Brain microvascular endothelial cell (primary cell): Measurements from ENCODE around the gene TIMMDC1.

ENCODE experiments used
- DNase-seq: peaks from one replicate; pipeline ENCODE4 v3.0.0-alpha.2; 2020
- H3K27ac ChIP-seq: fragments of 250-450 bp; sonication (Bioruptor Pico); 2 replicates; pipeline ENCODE4 v1.5.1; 2020; ENCODE audit warnings: mild to moderate bottlenecking, moderate library complexity
- H3K27me3 ChIP-seq: fragments of 250-450 bp; sonication (Bioruptor Pico); replicated peaks from 2 replicates; pipeline ENCODE4 v1.5.1; 2020; ENCODE audit warnings: mild to moderate bottlenecking
- H3K36me3 ChIP-seq: fragments of 250-450 bp; sonication (Bioruptor Pico); replicated peaks from 2 replicates; pipeline ENCODE4 v1.5.1; 2020; ENCODE audit warnings: mild to moderate bottlenecking
- H3K4me3 ChIP-seq: 2 replicates; pipeline ENCODE4 v1.5.1; 2011; ENCODE audit warnings: low read depth, mild to moderate bottlenecking, control low read depth, low read length, moderate library complexity
- CTCF ChIP-seq: IDR thresholded peaks from 2 replicates; pipeline ENCODE4 v1.5.1; 2011; ENCODE audit warnings: low read depth, mild to moderate bottlenecking, moderate library complexity, low read length, control low read depth, inconsistent platforms; ENCODE audit errors: missing control alignments
- in situ Hi-C: cut with HindIII; loops from 2 replicates; pipeline ENCODE4 v1.10.0; 2017; ENCODE audit warnings: low sequenced_read_pairs, low pct_ligation_motif_present

Gene TIMMDC1

GRCh38 chr3:119517112-119517511 lies 18.8 kb downstream of the TIMMDC1 start:
- Histone ChIP-seq H3K27me3 (no peaks in the 10 kb centered on the region), H3K36me3 (peaks cover 15% of the 10 kb centered on the region), H3K4me3 (no peak overlapping the region), H3K27ac (no peak overlapping the region)
- in situ Hi-C loops, result no loop called here
- DNase-seq, result no peak
- no peak for TF ChIP-seq CTCF

DNA sequence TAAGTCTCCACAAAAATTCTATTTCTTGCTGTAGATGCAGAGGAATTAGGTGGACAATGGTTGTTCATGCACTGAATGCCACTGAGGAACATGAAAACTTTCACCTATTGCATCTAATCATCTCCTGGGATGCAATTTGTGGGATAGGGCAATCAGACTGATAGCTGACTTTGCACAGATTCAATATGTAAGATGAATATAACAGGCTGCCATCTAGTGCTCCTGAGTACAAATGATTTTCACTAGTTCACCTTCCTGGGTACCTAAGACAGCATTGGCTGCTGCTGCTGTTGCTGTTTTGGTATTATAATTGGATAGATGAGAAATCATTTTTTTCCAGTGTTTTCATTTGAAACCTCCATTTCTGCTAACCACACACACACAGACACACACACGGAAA lies 19.7 kb downstream of the TIMMDC1 start:
- in situ Hi-C loops, result no loop called here
- Histone ChIP-seq H3K4me3 (no peak overlapping the region), H3K27ac (no peak overlapping the region), H3K36me3 (peaks cover 16% of the 10 kb centered on the region), H3K27me3 (no peaks in the 10 kb centered on the region)
- no peak for TF ChIP-seq CTCF
- no peak for DNase-seq

- Histone ChIP-seq H3K27me3 (no peaks in the 10 kb centered on the region), H3K4me3 (no peak overlapping the region), H3K27ac (no peak overlapping the region), H3K36me3 (peaks cover 7% of the 10 kb centered on the region)
- in situ Hi-C loops, result no loop called here
- DNase-seq, result peak; percentile 17
- TF ChIP-seq CTCF, result peak; percentile 48
Observed at GRCh38 chr3:119524931-119525662, 26.8 kb downstream of the TIMMDC1 start.

GRCh38 chr3:119527714-119528113 lies 29.4 kb downstream of the TIMMDC1 start:
- Histone ChIP-seq H3K4me3 (no peak overlapping the region), H3K27ac (no peak overlapping the region), H3K27me3 (no peaks in the 10 kb centered on the region), H3K36me3 (peaks cover 7% of the 10 kb centered on the region)
- no peak for DNase-seq
- in situ Hi-C loops, result no loop called here
- TF ChIP-seq CTCF, result no peak

DNA sequence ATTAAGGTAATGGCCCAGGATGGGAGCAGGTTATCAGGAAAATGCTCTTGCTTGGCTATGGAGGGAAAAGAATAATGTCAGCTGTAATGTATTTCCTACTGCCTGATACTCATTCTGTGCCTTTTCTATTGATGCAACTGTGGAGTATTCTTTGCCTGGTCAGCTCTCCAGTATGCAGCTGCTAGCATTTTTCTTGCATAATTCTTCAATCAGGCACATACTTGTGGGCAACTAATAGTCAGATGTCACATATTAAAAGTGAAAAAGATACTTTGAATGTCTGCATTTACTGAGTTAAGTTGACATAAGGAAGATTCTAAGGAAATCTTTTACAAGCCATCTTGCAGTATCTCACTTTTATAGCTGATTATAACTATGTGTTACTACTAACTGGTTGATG lies 31.5 kb downstream of the TIMMDC1 start:
- no peak for TF ChIP-seq CTCF
- in situ Hi-C loops, result no loop called here
- H3K27ac ChIP-seq, result no peak overlapping the region
- no peaks in the 10 kb centered on the region for H3K27me3 ChIP-seq
- H3K4me3 ChIP-seq, result no peak overlapping the region
- peak; percentile 40 for DNase-seq
- H3K36me3 ChIP-seq, result no peaks in the 10 kb centered on the region

DNA sequence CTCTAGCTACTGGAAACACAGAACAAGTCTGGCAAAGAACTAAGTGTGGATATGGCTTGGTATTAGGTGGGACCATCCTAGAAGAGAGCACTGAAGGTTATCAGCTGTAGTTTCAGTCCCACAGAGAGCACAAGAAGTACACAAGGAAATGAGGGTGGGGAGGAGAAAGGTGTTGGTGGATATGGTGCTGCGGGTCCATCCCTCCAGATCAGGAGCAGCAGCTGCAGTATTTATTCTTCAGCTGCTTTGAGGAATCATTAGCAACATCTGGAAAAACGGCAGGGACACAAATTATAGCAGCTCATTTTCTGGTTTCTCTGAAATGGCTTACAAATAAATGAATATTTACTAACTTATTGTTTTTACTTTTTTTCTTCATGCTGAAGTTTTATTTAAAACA lies 32.1 kb downstream of the TIMMDC1 start:
- Histone ChIP-seq H3K36me3 (no peaks in the 10 kb centered on the region), H3K27ac (no peak overlapping the region), H3K27me3 (no peaks in the 10 kb centered on the region), H3K4me3 (no peak overlapping the region)
- no peak for DNase-seq
- in situ Hi-C loops, result no loop called here
- TF ChIP-seq CTCF, result no peak
